Type B pancreatic cell (in vitro differentiated cells): ENCODE measurements around the gene FAM131A. TPM values are rescaled to one million over a fixed set of nuclear protein-coding genes. Genes with fewer than 3 reads are reported as not detected.
A peak's percentile ranks its signal among the peaks of the same experiment; 100 is the strongest.

Source experiments
- DNase-seq: peaks from one replicate; pipeline ENCODE4 v3.0.0; 2021; ENCODE audit warnings: mixed read lengths; ENCODE audit not compliant: unreplicated experiment; ENCODE audit errors: extremely low spot score
- H3K27ac Mint-ChIP-seq: 2 replicates; pipeline ENCODE4 v1.8.0; 2021; ENCODE audit warnings: mild to moderate bottlenecking, mixed read lengths
- H3K27me3 Mint-ChIP-seq: 2 replicates; pipeline ENCODE4 v1.8.0; 2021; ENCODE audit warnings: mixed read lengths
- H3K36me3 Mint-ChIP-seq: 2 replicates; pipeline ENCODE4 v1.8.0; 2021; ENCODE audit warnings: mixed read lengths
- H3K4me1 Mint-ChIP-seq: one replicate; pipeline ENCODE4 v1.8.0; 2021; ENCODE audit warnings: mixed read lengths; ENCODE audit not compliant: unreplicated experiment
- H3K4me3 Mint-ChIP-seq: 2 replicates; pipeline ENCODE4 v1.8.0; 2021; ENCODE audit warnings: mild to moderate bottlenecking, mixed read lengths
- H3K9me3 Mint-ChIP-seq: 2 replicates; pipeline ENCODE4 v1.8.0; 2021; ENCODE audit warnings: mixed read lengths
- total RNA-seq: library from RNA; stranded (reverse); gene quantifications from 2 replicates; pipeline ENCODE4 v1.2.1, GENCODE V29; 2021; ENCODE audit warnings: low replicate concordance
- TF ChIP-seq, protein P1 (sequence below): fragments of 200-600 bp; sonication (generic); conservative IDR thresholded peaks from 2 replicates; pipeline ENCODE4 v1.5.0; 2021; ENCODE audit warnings: antibody characterized with exemption, mild to moderate bottlenecking

FAM131A gene
- total RNA-seq, 1 donor from 2014 or later, result 18.3 TPM

DNA sequence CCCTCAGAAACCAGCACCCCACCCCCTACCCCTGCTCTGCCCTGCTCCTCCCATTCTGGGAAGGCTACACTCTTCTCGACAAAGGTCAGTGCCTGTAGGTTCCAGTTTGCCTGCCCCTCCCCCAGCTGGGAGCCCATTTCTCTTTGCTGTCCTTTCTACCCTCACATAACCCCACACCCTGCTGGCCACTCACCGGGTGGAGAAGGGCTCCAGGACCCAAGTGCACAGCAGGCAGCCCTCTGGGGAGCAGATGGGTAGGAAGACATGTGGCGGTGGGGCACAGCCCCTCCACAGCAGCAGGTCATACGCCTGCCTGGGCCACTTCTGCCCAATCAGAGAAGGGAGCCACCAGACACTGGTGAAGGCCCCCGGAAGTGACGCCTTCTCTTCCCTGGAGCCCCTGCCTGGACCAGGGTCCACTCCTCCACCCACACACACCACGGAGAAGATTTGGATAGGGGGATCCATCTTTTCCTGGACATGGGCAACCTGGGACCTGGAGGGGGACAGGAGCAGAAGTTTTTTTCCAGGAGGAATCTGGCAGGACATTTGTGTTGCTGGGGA is 40.6 kb downstream of the FAM131A start, which contains the start of gene THPO:
Gene THPO (minus strand): TSS at position 326 of the 564 bp plus-strand sequence. CDS start 1,948 bp downstream, outside the sequence.
- Mint-ChIP-seq H3K27ac (no peak within 1 kb of the TSS), H3K27me3 (peaks cover 53% of the 10 kb centered on the region), H3K4me1 (peaks cover 27% of the 10 kb centered on the region), H3K4me3 (peak within 1 kb of the TSS; percentile 85), H3K36me3 (no peaks in the 10 kb centered on the region), H3K9me3 (no peaks in the 10 kb centered on the region)
- no peak for DNase-seq
- TF ChIP-seq, protein P1, sequence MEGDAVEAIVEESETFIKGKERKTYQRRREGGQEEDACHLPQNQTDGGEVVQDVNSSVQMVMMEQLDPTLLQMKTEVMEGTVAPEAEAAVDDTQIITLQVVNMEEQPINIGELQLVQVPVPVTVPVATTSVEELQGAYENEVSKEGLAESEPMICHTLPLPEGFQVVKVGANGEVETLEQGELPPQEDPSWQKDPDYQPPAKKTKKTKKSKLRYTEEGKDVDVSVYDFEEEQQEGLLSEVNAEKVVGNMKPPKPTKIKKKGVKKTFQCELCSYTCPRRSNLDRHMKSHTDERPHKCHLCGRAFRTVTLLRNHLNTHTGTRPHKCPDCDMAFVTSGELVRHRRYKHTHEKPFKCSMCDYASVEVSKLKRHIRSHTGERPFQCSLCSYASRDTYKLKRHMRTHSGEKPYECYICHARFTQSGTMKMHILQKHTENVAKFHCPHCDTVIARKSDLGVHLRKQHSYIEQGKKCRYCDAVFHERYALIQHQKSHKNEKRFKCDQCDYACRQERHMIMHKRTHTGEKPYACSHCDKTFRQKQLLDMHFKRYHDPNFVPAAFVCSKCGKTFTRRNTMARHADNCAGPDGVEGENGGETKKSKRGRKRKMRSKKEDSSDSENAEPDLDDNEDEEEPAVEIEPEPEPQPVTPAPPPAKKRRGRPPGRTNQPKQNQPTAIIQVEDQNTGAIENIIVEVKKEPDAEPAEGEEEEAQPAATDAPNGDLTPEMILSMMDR, result no peak

DNA sequence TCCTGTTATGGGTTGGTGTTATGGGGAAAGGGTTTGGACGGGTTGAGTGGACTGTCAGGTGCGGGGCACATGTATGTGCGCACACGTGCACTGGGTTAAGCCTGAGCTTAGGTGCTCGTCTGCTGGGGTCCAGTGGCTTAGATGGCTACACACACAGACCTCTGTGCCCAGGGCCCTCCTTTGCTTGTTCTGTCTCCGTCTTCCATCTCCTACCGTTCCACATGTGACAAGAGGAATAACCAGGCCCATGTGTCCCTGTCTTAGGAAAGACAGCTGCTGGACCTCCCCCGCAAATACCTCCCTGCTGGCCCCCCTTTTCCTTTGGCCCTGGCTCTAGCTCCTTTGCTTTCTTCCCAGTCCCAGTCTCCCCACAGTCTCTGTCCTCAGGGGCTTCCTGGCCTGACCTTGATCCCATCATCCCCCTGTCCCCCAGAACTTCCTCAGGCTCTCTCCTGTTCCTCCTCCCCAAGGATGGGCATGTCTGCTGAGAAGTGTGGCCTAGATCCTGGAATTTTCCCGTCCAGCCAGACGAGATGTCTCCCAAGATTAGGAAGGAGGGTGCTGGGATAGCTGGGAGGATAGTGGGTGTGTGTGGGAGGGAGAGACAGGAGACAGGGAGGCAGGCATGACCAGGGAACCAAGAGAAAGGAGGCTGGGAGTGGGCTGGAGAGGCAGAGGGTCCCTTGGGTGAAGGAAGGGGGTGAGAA is 41.4 kb downstream of the FAM131A start:
- Mint-ChIP-seq H3K36me3 (no peaks in the 10 kb centered on the region), H3K4me1 (peaks cover 27% of the 10 kb centered on the region), H3K27me3 (peaks cover 53% of the 10 kb centered on the region), H3K27ac (no peak overlapping the region), H3K9me3 (no peaks in the 10 kb centered on the region), H3K4me3 (peak overlapping the region; percentile 85)
- DNase-seq, result no peak
- TF ChIP-seq, protein P1, result no peak

DNA sequence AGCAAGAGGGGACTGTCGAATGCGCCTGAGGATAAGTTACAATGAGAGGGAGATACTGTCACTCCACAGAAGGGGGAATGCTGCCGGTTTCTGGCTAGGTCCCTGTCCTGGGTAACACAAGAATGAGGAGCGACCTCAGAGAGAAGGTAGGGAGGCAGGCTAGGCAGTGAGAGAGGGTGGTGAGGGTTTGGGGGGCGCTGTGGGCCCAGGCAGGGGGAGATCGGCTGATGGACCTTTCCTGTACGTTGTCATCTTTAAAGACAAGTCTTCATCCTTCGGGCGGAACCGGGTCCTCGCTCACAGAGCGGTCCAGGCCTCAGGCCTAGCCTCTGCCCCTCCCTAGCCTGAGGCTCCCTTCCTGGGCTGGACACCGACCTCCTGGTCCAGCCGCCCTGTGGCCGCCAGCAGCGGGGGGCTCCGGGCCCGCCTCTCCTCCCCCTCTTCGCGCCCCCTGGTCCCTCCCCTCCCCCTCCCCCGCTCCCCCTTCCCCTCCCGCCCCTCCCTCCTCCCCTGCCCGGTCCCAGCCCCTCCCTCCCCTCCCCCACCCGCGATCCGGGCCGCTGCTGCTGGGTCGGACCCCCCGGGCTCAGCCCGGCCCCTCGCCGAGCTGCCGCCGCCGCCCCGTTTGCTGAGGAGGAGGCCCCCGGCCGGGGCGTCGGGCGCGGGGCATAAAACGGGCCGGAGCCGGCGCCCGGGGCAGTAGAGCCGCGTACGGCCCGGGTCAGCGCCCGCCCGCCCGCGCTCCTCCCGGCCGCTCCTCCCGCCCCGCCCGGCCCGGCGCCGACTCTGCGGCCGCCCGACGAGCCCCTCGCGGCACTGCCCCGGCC is 42.2 kb downstream of the FAM131A start, which contains the start of gene CHRD:
Gene CHRD (plus strand): TSS at position 697 of the 827 bp plus-strand sequence. CDS start 265 bp downstream, outside the sequence.
- H3K9me3 Mint-ChIP-seq, result no peaks in the 10 kb centered on the region
- H3K4me1 Mint-ChIP-seq, result peaks cover 27% of the 10 kb centered on the region
- H3K36me3 Mint-ChIP-seq, result no peaks in the 10 kb centered on the region
- peak within 1 kb of the TSS; percentile 85 for H3K4me3 Mint-ChIP-seq
- TF ChIP-seq, protein P1, result no peak
- no peak within 1 kb of the TSS for H3K27ac Mint-ChIP-seq
- DNase-seq, result no peak
- H3K27me3 Mint-ChIP-seq, result peaks cover 55% of the 10 kb centered on the region

DNA sequence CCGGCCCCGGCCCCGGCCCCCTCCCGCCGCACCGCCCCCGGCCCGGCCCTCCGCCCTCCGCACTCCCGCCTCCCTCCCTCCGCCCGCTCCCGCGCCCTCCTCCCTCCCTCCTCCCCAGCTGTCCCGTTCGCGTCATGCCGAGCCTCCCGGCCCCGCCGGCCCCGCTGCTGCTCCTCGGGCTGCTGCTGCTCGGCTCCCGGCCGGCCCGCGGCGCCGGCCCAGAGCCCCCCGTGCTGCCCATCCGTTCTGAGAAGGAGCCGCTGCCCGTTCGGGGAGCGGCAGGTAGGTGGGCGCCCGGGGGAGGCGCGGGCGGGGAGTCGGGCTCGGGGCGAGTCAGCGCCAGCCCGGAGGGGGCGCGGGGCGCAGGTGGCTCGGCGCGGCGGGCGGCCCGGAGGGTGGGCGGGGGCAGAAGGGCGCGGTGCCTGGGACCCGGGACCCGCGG is 42.8 kb downstream of the FAM131A start:
- DNase-seq, result no peak
- Mint-ChIP-seq H3K36me3 (no peaks in the 10 kb centered on the region), H3K4me3 (no peak overlapping the region), H3K27ac (no peak overlapping the region), H3K9me3 (no peaks in the 10 kb centered on the region), H3K4me1 (peaks cover 27% of the 10 kb centered on the region), H3K27me3 (peaks cover 51% of the 10 kb centered on the region)
- TF ChIP-seq, protein P1, result no peak

DNA sequence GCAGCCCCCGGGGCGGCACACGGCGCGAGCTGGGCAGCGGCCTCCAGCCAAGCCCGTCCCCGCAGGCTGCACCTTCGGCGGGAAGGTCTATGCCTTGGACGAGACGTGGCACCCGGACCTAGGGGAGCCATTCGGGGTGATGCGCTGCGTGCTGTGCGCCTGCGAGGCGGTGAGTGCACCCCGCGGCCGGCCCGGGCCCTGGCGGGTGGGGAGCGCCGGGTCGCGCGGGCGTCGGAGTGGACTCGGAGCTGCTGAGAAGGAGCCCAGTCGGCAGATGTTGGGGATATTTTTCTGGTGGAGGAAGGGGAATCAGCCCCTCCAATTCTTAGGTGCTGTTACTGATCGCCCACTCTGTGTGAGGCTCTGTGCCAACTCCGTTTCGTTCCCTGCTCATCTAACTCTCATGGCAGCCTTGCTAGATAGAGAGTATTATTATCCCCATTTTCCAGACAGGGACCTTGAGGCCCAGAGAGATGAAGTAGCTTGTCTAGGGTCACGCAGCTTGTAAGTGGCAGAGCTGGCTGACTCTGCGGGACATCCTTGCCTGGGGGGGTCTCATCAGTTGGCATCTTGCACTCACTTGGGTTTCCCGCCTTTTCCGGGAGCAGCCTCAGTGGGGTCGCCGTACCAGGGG is 43.3 kb downstream of the FAM131A start:
- no peaks in the 10 kb centered on the region for H3K9me3 Mint-ChIP-seq
- H3K27ac Mint-ChIP-seq, result no peak overlapping the region
- H3K36me3 Mint-ChIP-seq, result no peaks in the 10 kb centered on the region
- DNase-seq, result no peak
- peaks cover 23% of the 10 kb centered on the region for H3K4me1 Mint-ChIP-seq
- TF ChIP-seq, protein P1, result no peak
- peaks cover 46% of the 10 kb centered on the region for H3K27me3 Mint-ChIP-seq
- peak overlapping the region; percentile 81 for H3K4me3 Mint-ChIP-seq
